Trophoblast cell (in vitro differentiated cells and primary cell): Measurements from ENCODE around the gene KLHL13.
"Not testable (repeated sequence)": the region's sequence is repeated elsewhere in the genome, so short reads cannot be mapped to it uniquely, and the experiment has no call there.

Experiments used
- DNase-seq, 2 donors: peaks; one replicate each; pipeline ENCODE4 v3.0.0-alpha.2; 2016
- H2AFZ ChIP-seq: 2 replicates; pipeline ENCODE4 v1.6.1; 2013; ENCODE audit warnings: low read length, moderate library complexity, mild to moderate bottlenecking; ENCODE audit not compliant: insufficient read depth, poor library complexity
- H2AK5ac ChIP-seq: 2 replicates; pipeline ENCODE4 v1.6.1; 2013; ENCODE audit warnings: mild to moderate bottlenecking, low read length
- H2BK120ac ChIP-seq: 2 replicates; pipeline ENCODE4 v1.6.1; 2013; ENCODE audit warnings: low read length, mild to moderate bottlenecking, moderate library complexity; ENCODE audit not compliant: insufficient read depth, poor library complexity
- H2BK12ac ChIP-seq: 2 replicates; pipeline ENCODE4 v1.6.1; 2013; ENCODE audit warnings: mild to moderate bottlenecking, low read length, moderate library complexity
- H2BK5ac ChIP-seq: 2 replicates; pipeline ENCODE4 v1.6.1; 2013; ENCODE audit warnings: low read length, low read depth, moderate library complexity, mild to moderate bottlenecking; ENCODE audit not compliant: poor library complexity
- H3K14ac ChIP-seq: 2 replicates; pipeline ENCODE4 v1.6.1; 2013; ENCODE audit warnings: mild to moderate bottlenecking, low read length
- H3K18ac ChIP-seq: 2 replicates; pipeline ENCODE4 v1.6.1; 2013; ENCODE audit warnings: mild to moderate bottlenecking, low read length
- H3K23ac ChIP-seq: 2 replicates; pipeline ENCODE4 v1.6.1; 2013; ENCODE audit warnings: low read length
- H3K27ac ChIP-seq: 2 replicates; pipeline ENCODE4 v1.5.1; 2013; ENCODE audit warnings: low read depth, mild to moderate bottlenecking, inconsistent platforms, low read length, moderate library complexity
- H3K27me3 ChIP-seq: 2 replicates; pipeline ENCODE4 v1.6.1; 2013; ENCODE audit warnings: inconsistent platforms, mild to moderate bottlenecking, low read length, moderate library complexity; ENCODE audit not compliant: insufficient read depth
- H3K36me3 ChIP-seq, 2 experiments: 1 replicate in 1 of 2; 2 replicates in 1 of 2; pipeline ENCODE4 v1.6.1; 2013; ENCODE audit warnings: low read length in 2 of 2, mild to moderate bottlenecking in 2 of 2, moderate library complexity in 1 of 2; ENCODE audit not compliant: insufficient read depth in 2 of 2, control insufficient read depth in 1 of 2
- H3K4ac ChIP-seq: 2 replicates; pipeline ENCODE4 v1.6.1; 2013; ENCODE audit warnings: low read depth, mild to moderate bottlenecking, low read length, moderate library complexity
- H3K4me1 ChIP-seq, 2 experiments: 1 replicate in 1 of 2; 2 replicates in 1 of 2; pipeline ENCODE4 v1.6.1; 2013; ENCODE audit warnings: low read length in 2 of 2, mild to moderate bottlenecking in 2 of 2, moderate library complexity in 1 of 2; ENCODE audit not compliant: insufficient read depth in 2 of 2, control insufficient read depth in 1 of 2
- H3K4me2 ChIP-seq: 2 replicates; pipeline ENCODE4 v1.6.1; 2013; ENCODE audit warnings: inconsistent platforms, mild to moderate bottlenecking, low read length, moderate library complexity
- H3K4me3 ChIP-seq: 2 replicates; pipeline ENCODE4 v1.5.1; 2013; ENCODE audit warnings: mild to moderate bottlenecking, low read depth, low read length, inconsistent platforms
- H3K79me1 ChIP-seq: one replicate; pipeline ENCODE4 v1.6.1; 2013; ENCODE audit warnings: low read length
- H3K79me2 ChIP-seq: 2 replicates; pipeline ENCODE4 v1.6.1; 2013; ENCODE audit warnings: low read length, mild to moderate bottlenecking; ENCODE audit not compliant: control insufficient read depth, insufficient read depth, poor library complexity
- H3K9ac ChIP-seq: 2 replicates; pipeline ENCODE4 v1.6.1; 2013; ENCODE audit warnings: mild to moderate bottlenecking, low read length
- H3K9me3 ChIP-seq: 2 replicates; pipeline ENCODE4 v1.6.1; 2013; ENCODE audit warnings: low read depth, mild to moderate bottlenecking, control low read depth, inconsistent platforms, low read length; ENCODE audit not compliant: insufficient read depth
- H4K12ac ChIP-seq: 2 replicates; pipeline ENCODE4 v1.6.1; 2013; ENCODE audit warnings: low read depth, mild to moderate bottlenecking, low read length, moderate library complexity
- H4K8ac ChIP-seq: 2 replicates; pipeline ENCODE4 v1.6.1; 2013; ENCODE audit warnings: low read depth, mild to moderate bottlenecking, low read length, moderate library complexity
- H4K91ac ChIP-seq: one replicate; pipeline ENCODE4 v1.6.1; 2013; ENCODE audit warnings: low read depth, mild to moderate bottlenecking, low read length, moderate library complexity
- WGBS: extraction: QIAGEN DNeasy Blood & Tissue Kit; methylation state at CpG from one replicate; pipeline ENCODE4 v1.1.7; 2013; ENCODE audit warnings: missing lambda C conversion rate; ENCODE audit not compliant: insufficient read length, insufficient coverage; ENCODE audit errors: extremely low coverage; 5-methylcytosine and 5-hydroxymethylcytosine counted together

Gene KLHL13

DNA sequence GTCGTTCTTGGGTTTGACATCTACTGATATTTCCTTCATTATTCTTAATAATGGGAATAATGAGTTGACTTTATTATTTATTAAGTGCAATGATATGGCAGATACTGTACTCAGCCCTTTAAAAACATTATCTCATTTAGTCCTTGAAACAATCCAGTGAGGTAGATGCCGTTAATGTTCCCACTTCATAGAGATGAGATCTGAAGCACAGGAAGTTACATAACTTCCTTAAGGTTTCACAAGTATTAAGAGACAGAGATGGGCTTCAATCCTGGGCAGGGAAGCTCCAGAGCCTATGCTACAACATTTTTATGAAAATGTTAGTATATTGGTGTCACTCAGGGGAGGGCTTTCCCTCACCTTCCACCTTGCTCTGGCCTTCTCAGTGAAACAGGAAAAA, 9.7 kb upstream of the KLHL13 start:
- Histone ChIP-seq H3K23ac (no peak overlapping the region), H4K12ac (no peak overlapping the region), H2AFZ (no peak overlapping the region), H3K79me1 (no peaks in the 10 kb centered on the region), H3K9me3 (no peaks in the 10 kb centered on the region), H3K18ac (no peak overlapping the region), H3K79me2 (no peaks in the 10 kb centered on the region), H3K4ac (no peak overlapping the region), H3K14ac (no peak overlapping the region), H3K4me1 (no peaks in the 10 kb centered on the region), H3K36me3 (no peaks in the 10 kb centered on the region), H3K4me3 (no peak overlapping the region), H2BK120ac (no peak overlapping the region), H3K4me2 (no peak overlapping the region), H3K27ac (no peak overlapping the region), H2BK12ac (no peak overlapping the region), H3K9ac (no peak overlapping the region), H3K27me3 (no peaks in the 10 kb centered on the region), H4K91ac (no peak overlapping the region), H2BK5ac (no peak overlapping the region), H4K8ac (no peak overlapping the region), H2AK5ac (no peak overlapping the region)
- DNase-seq: no peak
- no CpG with 5 or more reads among the region's 2 CpGs for WGBS

- H3K79me2 ChIP-seq, H2AK5ac ChIP-seq, H3K27me3 ChIP-seq, H3K36me3 ChIP-seq, H3K9ac ChIP-seq, H3K79me1 ChIP-seq, H4K91ac ChIP-seq, H3K27ac ChIP-seq, H3K18ac ChIP-seq, H3K4me2 ChIP-seq, H4K12ac ChIP-seq, H3K4me1 ChIP-seq, H2AFZ ChIP-seq, H3K14ac ChIP-seq, H2BK5ac ChIP-seq, H3K23ac ChIP-seq, DNase-seq, H2BK120ac ChIP-seq, H3K9me3 ChIP-seq, H2BK12ac ChIP-seq, H4K8ac ChIP-seq, H3K4ac ChIP-seq, H3K4me3 ChIP-seq: not testable (repeated sequence)
- WGBS: no CpG with 5 or more reads among the region's 4 CpGs
These were observed 7.6 kb upstream of the KLHL13 start for GRCh38 chrX:118124243-118124642.

- no peak overlapping the region for H4K91ac ChIP-seq
- H3K4me1 ChIP-seq: no peaks in the 10 kb centered on the region
- no peaks in the 10 kb centered on the region for H3K9me3 ChIP-seq
- no peak overlapping the region for H2AFZ ChIP-seq
- WGBS: no CpG with 5 or more reads among the region's 2 CpGs
- H3K79me1 ChIP-seq: no peaks in the 10 kb centered on the region
- H2AK5ac ChIP-seq: no peak overlapping the region
- H3K23ac ChIP-seq: no peak overlapping the region
- no peak overlapping the region for H2BK12ac ChIP-seq
- H3K27ac ChIP-seq: no peak overlapping the region
- no peak for DNase-seq
- H3K4me2 ChIP-seq: peak overlapping the region; percentile 39
- no peak overlapping the region for H2BK5ac ChIP-seq
- H3K9ac ChIP-seq: no peak overlapping the region
- no peak overlapping the region for H4K8ac ChIP-seq
- H3K18ac ChIP-seq: no peak overlapping the region
- H3K27me3 ChIP-seq: no peaks in the 10 kb centered on the region
- H3K4me3 ChIP-seq: no peak overlapping the region
- no peak overlapping the region for H3K14ac ChIP-seq
- H3K36me3 ChIP-seq: no peaks in the 10 kb centered on the region
- no peak overlapping the region for H2BK120ac ChIP-seq
- no peak overlapping the region for H4K12ac ChIP-seq
- H3K79me2 ChIP-seq: no peaks in the 10 kb centered on the region
- no peak overlapping the region for H3K4ac ChIP-seq
These were observed 1.1 kb upstream of the KLHL13 start for GRCh38 chrX:118117741-118118140.

GRCh38 chrX:118115953-118116712, 477 bp downstream of the KLHL13 start:
- no peak overlapping the region for H3K27ac ChIP-seq
- whole genome bisulfite sequencing: no CpG with 5 or more reads among the region's 53 CpGs
- H3K14ac ChIP-seq: no peak overlapping the region
- H2AK5ac ChIP-seq: no peak overlapping the region
- H3K23ac ChIP-seq: no peak overlapping the region
- no peak overlapping the region for H4K91ac ChIP-seq
- no peak overlapping the region for H3K9ac ChIP-seq
- peak overlapping the region; percentile 77 for H3K4me3 ChIP-seq
- no peak overlapping the region for H2BK5ac ChIP-seq
- H3K79me1 ChIP-seq: no peaks in the 10 kb centered on the region
- H2BK12ac ChIP-seq: no peak overlapping the region
- no peak for DNase-seq
- H3K79me2 ChIP-seq: no peaks in the 10 kb centered on the region
- H2BK120ac ChIP-seq: no peak overlapping the region
- no peaks in the 10 kb centered on the region for H3K4me1 ChIP-seq
- H3K4me2 ChIP-seq: peak overlapping the region; percentile 94
- H2AFZ ChIP-seq: peak overlapping the region; percentile 37
- no peak overlapping the region for H3K4ac ChIP-seq
- H3K36me3 ChIP-seq: no peaks in the 10 kb centered on the region
- no peaks in the 10 kb centered on the region for H3K27me3 ChIP-seq
- no peaks in the 10 kb centered on the region for H3K9me3 ChIP-seq
- H4K12ac ChIP-seq: no peak overlapping the region
- no peak overlapping the region for H3K18ac ChIP-seq
- no peak overlapping the region for H4K8ac ChIP-seq
